Left lung (tissue), 10 donors: ENCODE measurements around the gene MAGI1. TPM values are rescaled to one million over a fixed set of nuclear protein-coding genes. Genes with fewer than 3 reads are reported as not detected.
A peak's percentile ranks its signal among the peaks of the same experiment; 100 is the strongest.

Experiments used
- ATAC-seq: fragments of 200-7000 bp; cut with Tn5 transposase; one replicate; pipeline ENCODE4 v1.9.1; 2020; ENCODE audit warnings: moderate library complexity
- DNase-seq, 4 donors: peaks; one replicate each; pipeline ENCODE4 v3.0.0-alpha.2; 2013 to 2020
- H3K27ac ChIP-seq, 2 donors: fragments of 200-600 bp; sonication (generic) in 1 of 2; one replicate each; pipeline versions ENCODE4 v1.5.0 to v1.8.0; 2020 to 2021
- H3K27me3 ChIP-seq, 2 donors: fragments of 200-600 bp; sonication (generic) in 1 of 2; one replicate each; pipeline versions ENCODE4 v1.5.0 to v1.8.0; 2020 to 2021
- H3K36me3 ChIP-seq, 2 donors: fragments of 200-600 bp; sonication (generic) in 1 of 2; one replicate each; pipeline versions ENCODE4 v1.5.0 to v1.8.0; 2020 to 2021
- H3K4me1 ChIP-seq, 2 donors: fragments of 200-600 bp; one replicate each; pipeline ENCODE4 v1.8.0; 2021
- H3K4me3 ChIP-seq, 2 donors: fragments of 200-600 bp; sonication (generic) in 1 of 2; one replicate each; pipeline versions ENCODE4 v1.5.0 to v1.8.0; 2020 to 2021; ENCODE audit warnings: mild to moderate bottlenecking in 1 of 2
- H3K9me3 ChIP-seq, 2 donors: fragments of 200-600 bp; sonication (generic) in 1 of 2; one replicate each; pipeline versions ENCODE4 v1.5.0 to v1.8.0; 2020 to 2021
- intact Hi-C, 2 donors: fragments of 100-400 bp; cut with DNase I; formaldehyde crosslinking; loops; one replicate each; pipeline versions ENCODE4 v1.11.2 to v1.14.2; 2022
- polyA plus RNA-seq, 6 donors: library from polyadenylated mRNA; unstranded; fragments of 120-200 nt; gene quantifications; one replicate each; pipeline ENCODE4 v1.2.1, GENCODE V29; 2013; ENCODE audit not compliant: insufficient read length in 6 of 6
- total RNA-seq, 2 donors: library from RNA; stranded (reverse); fragmentation: NEBNext Ultra II Directional; extraction: Animal tissue kit (Norgen Biotek cat#: 25700); gene quantifications; one replicate each; pipeline ENCODE4 v1.2.1, GENCODE V29; 2021
- TF ChIP-seq, protein P1 (sequence below), 2 donors: fragments of 200-600 bp; sonication (generic) in 1 of 2; IDR thresholded peaks; one replicate each; pipeline versions ENCODE4 v1.5.0 to v1.8.0; 2021; ENCODE audit warnings: antibody characterized with exemption in 2 of 2
- donor health status: DM: no; HTN: yes; CAD: no.
- donor health status: DM: no; HTN: no; CAD: no.

Gene MAGI1
- total and polyA plus RNA-seq, 8 donors, result 25.4 to 32.0 (median 28.7) TPM

DNA sequence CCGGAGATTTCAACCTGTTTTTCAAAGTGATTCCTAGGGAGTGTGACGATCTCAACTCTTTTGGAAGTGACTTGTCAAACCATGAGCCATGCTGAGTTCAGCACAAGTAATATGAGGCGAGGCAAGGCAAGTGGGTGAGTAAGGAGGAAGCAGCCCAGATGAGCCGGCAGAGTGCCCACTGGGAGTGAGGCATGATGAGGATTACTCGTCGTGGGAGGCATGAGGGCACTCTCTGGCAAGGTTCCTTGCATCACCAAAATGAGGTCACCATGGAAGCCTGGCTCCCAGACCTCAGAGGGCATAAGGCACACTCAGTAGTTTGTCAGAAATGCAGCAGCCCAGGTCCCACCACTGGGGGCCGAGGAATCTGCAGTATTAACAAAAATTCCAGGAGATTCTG lies 636.1 kb downstream of the MAGI1 start:
- Histone ChIP-seq H3K27ac (no peak overlapping the region), H3K27me3 (no peaks in the 10 kb centered on the region), H3K9me3 (no peaks in the 10 kb centered on the region), H3K36me3 (no peaks in the 10 kb centered on the region), H3K4me3 (no peak overlapping the region), H3K4me1 (no peaks in the 10 kb centered on the region)
- intact Hi-C loops, result no loop called here
- TF ChIP-seq, protein P1, sequence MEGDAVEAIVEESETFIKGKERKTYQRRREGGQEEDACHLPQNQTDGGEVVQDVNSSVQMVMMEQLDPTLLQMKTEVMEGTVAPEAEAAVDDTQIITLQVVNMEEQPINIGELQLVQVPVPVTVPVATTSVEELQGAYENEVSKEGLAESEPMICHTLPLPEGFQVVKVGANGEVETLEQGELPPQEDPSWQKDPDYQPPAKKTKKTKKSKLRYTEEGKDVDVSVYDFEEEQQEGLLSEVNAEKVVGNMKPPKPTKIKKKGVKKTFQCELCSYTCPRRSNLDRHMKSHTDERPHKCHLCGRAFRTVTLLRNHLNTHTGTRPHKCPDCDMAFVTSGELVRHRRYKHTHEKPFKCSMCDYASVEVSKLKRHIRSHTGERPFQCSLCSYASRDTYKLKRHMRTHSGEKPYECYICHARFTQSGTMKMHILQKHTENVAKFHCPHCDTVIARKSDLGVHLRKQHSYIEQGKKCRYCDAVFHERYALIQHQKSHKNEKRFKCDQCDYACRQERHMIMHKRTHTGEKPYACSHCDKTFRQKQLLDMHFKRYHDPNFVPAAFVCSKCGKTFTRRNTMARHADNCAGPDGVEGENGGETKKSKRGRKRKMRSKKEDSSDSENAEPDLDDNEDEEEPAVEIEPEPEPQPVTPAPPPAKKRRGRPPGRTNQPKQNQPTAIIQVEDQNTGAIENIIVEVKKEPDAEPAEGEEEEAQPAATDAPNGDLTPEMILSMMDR (IDR thresholded peaks at IDR 0.05), result no peak
- peak; percentile 47 for ATAC-seq
- no peak for DNase-seq

DNA sequence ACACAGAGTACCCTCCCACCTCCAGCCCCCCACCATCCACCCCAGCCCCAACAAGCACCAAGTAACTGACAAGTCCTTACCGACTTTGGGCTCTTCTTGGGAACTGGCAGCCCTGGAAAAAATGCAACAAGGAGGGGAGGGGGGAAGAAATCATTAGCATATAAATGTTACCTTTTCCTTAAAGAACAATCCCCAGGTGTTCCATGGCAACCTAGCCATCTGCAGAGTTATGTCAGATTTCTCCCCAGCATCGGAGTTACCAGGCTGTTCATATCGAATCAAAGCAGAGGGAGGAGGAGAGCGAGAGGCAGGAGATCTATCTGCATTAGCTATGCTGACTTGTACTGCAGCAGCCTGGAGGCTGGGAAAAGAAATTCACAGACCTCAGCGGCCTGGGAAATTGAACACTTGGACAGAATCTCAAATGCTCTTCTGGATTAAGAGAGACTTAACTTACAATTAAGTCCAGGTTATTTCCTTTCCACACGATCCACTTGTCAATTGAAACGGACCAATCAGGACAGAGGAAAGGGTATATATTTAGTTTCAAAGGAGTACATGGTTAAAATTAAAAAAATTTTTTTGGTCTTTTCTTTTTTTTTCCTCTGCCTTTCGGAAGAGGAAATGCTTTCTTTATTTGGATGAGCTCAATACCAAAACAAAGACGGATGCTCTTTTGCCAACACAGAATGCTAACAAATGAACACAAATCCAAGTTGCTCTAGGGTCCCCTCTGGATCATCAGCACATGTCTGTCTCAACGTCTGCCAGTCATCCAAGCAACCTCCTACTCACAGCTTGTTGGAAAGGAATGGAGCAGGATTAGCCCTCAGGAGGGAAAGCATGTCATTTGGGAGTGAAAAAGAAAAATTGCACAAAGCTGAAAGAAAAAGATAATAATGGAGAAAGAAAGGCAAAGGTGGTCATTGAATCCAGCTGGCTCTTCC lies 637.1 kb downstream of the MAGI1 start:
- Histone ChIP-seq H3K27me3 (no peaks in the 10 kb centered on the region), H3K9me3 (no peaks in the 10 kb centered on the region), H3K4me1 (no peaks in the 10 kb centered on the region), H3K36me3 (no peaks in the 10 kb centered on the region), H3K4me3 (no peak overlapping the region), H3K27ac (no peak overlapping the region)
- no peak for DNase-seq
- no peak for ATAC-seq
- intact Hi-C loops, result no loop called here
- TF ChIP-seq, protein P1 (IDR thresholded peaks at IDR 0.05), result no peak

DNA sequence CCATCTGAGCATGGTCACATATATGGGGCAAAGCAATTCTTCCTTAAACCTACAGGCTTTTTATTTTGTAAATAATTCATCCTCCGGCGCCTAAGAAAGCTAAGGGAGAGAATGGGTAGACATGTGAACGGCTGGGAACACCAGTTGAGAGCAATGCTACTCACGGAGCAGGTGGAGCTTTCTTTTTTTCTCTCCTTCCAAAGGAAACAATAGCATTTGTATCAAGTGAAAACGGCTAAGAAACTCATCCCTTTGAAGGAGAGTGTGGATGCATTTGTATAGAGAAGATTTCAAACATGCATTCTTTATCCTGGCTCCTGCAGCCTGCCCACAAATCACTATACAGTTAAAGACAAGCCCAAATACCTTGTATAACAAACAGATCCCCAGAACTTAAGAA lies 637.8 kb downstream of the MAGI1 start:
- Histone ChIP-seq H3K4me1 (no peaks in the 10 kb centered on the region), H3K36me3 (no peaks in the 10 kb centered on the region), H3K4me3 (no peak overlapping the region), H3K9me3 (no peaks in the 10 kb centered on the region), H3K27me3 (no peaks in the 10 kb centered on the region), H3K27ac (no peak overlapping the region)
- DNase-seq (no peak), ATAC-seq (no peak)
- TF ChIP-seq, protein P1 (IDR thresholded peaks at IDR 0.05), result no peak
- intact Hi-C loops, result no loop called here

DNA sequence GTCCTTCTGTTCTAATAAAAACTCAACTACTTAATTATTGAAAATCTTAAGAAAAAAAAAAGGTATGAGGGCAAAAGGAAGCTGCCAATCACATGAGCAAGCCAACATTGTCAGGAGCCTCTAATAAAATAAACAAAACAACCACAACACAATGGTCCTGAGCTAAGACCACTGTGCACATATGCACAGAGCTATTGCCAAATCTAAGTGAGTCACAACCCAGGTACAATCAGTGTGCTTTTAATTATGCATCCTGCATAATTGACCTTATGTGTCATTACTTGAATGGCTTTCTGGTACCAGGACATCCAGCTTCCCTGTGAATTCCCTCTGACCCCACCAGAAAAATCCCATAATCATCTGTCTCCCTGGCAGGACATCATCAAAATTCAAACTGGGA lies 639.8 kb downstream of the MAGI1 start:
- Histone ChIP-seq H3K27me3 (no peaks in the 10 kb centered on the region), H3K27ac (no peak overlapping the region), H3K4me3 (no peak overlapping the region), H3K36me3 (no peaks in the 10 kb centered on the region), H3K9me3 (no peaks in the 10 kb centered on the region), H3K4me1 (no peaks in the 10 kb centered on the region)
- no peak for ATAC-seq
- TF ChIP-seq, protein P1 (IDR thresholded peaks at IDR 0.05), result no peak
- intact Hi-C loops, result no loop called here
- DNase-seq, result no peak

DNA sequence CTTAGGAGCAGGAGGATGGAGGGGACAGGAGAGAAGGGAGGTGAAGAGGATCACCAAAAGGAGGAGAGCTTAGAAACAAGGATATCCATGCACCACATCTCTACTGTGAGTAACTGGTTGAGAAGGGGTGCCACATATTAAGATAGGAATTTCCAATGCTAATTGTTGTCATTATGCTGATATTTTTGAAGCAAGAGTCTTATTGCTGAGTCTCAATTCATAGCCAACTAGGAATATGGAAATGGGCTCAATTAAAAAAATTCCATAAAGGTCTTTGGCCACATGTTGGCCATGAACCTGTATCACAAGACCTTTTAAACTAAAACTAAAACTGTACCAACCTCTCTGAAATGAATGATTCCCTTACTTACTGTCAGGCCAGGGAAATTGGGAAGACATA lies 642.6 kb downstream of the MAGI1 start:
- DNase-seq (no peak), ATAC-seq (no peak)
- Histone ChIP-seq H3K4me1 (no peaks in the 10 kb centered on the region), H3K27ac (no peak overlapping the region), H3K36me3 (no peaks in the 10 kb centered on the region), H3K9me3 (no peaks in the 10 kb centered on the region), H3K27me3 (no peaks in the 10 kb centered on the region), H3K4me3 (no peak overlapping the region)
- TF ChIP-seq, protein P1 (IDR thresholded peaks at IDR 0.05), result no peak
- intact Hi-C loops, result no loop called here
